Inflammatory macrophage treated with lipopolysaccharide for 4 hours (primary cell): ENCODE measurements around the gene IRGQ.

ENCODE experiments used
- DNase-seq: peaks from one replicate; pipeline ENCODE4 v3.0.0-alpha.2; 2020

IRGQ gene

DNA sequence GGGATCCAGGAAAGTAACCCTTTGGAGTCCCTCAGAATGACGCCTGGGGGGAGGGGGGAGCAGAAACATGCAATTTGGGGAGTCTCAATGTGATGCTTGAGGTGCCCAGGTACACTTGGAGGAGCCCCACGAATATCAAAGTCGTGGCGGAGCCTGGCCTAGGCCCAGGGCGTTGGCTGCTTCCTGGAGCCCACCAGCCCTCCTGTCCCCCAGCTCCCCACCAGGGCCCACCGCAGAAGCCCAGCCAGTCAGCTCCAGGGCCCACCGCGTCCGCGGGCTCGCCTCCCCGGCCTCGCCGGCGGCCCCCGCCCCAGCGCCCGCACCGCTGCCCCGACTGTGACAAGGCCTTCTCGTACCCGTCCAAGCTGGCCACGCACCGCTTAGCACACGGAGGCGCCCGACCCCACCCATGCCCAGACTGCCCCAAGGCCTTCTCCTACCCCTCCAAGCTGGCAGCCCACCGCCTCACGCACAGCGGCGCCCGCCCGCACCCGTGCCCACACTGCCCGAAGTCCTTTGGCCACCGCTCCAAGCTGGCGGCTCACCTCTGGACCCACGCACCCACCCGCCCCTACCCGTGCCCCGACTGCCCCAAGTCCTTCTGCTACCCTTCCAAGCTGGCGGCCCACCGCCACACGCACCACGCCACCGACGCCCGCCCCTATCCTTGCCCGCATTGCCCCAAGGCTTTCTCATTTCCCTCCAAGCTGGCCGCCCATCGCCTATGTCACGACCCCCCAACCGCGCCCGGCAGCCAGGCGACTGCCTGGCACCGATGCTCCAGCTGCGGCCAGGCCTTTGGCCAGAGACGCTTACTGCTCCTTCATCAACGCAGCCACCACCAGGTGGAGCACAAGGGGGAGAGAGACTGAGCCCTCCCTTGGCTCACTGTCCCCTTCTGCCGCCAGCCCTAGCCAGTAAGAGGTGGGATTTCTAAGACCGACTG is 60.8 kb downstream of the IRGQ start:
- DNase-seq, result peak; percentile 37
